ENCODE measurements around the gene EIF2A. TPM values are rescaled to one million over a fixed set of nuclear protein-coding genes. Genes with fewer than 3 reads are reported as not detected.

EIF2A gene
- total RNA-seq, 2 experiments from 2014 or later, result 130 to 136 TPM

GRCh38 chr3:150520408-150520807 lies 26.2 kb upstream of the EIF2A start:
- ATAC-seq (no peak), DNase-seq (no peak)
- Mint-ChIP-seq H3K27me3 (no peaks in the 10 kb centered on the region), H3K9me3 (no peaks in the 10 kb centered on the region), H3K4me3 (no peak overlapping the region), H3K36me3 (ENCODE audit: low read depth) (no peaks in the 10 kb centered on the region), H3K27ac (no peak overlapping the region), H3K4me1 (ENCODE audit: low read depth) (no peaks in the 10 kb centered on the region)
- intact Hi-C loops (cut with micrococcal nuclease), result no loop called here
- POLR2A ChIA-PET, result no interaction called here
- TF ChIP-seq CTCF (IDR thresholded peaks at IDR 0.05), result no peak
- CTCF ChIA-PET, result interaction anchor here (1.6 kb wide), 2 partner anchors 14 to 267 kb away, joined by 3 to 4 read pairs; no protein-coding TSS in a partner anchor

- Mint-ChIP-seq H3K27ac (no peak overlapping the region), H3K36me3 (ENCODE audit: low read depth) (no peaks in the 10 kb centered on the region), H3K4me1 (ENCODE audit: low read depth) (no peaks in the 10 kb centered on the region), H3K27me3 (no peaks in the 10 kb centered on the region), H3K4me3 (no peak overlapping the region), H3K9me3 (no peaks in the 10 kb centered on the region)
- POLR2A ChIA-PET, result no interaction called here
- TF ChIP-seq CTCF (IDR thresholded peaks at IDR 0.05), result no peak
- no peak for DNase-seq
- intact Hi-C loops (cut with micrococcal nuclease), result no loop called here
- ATAC-seq, result no peak
- CTCF ChIA-PET, result interaction anchor here (1.6 kb wide), 1 partner anchor 266 kb away, joined by 4 read pairs; no protein-coding TSS in a partner anchor
Measured at GRCh38 chr3:150521463-150521862, 25.1 kb upstream of the EIF2A start.

- no peaks in the 10 kb centered on the region for H3K36me3 Mint-ChIP-seq (ENCODE audit: low read depth)
- intact Hi-C loops (cut with micrococcal nuclease), result no loop called here
- no peak for TF ChIP-seq CTCF (IDR thresholded peaks at IDR 0.05)
- no peaks in the 10 kb centered on the region for H3K4me1 Mint-ChIP-seq (ENCODE audit: low read depth)
- ATAC-seq (no peak), DNase-seq (no peak)
- CTCF ChIA-PET, result interaction anchor here (1.1 kb wide), 1 partner anchor 264 kb away, joined by 3 read pairs; no protein-coding TSS in a partner anchor
- no peaks in the 10 kb centered on the region for H3K27me3 Mint-ChIP-seq
- H3K9me3 Mint-ChIP-seq, result no peaks in the 10 kb centered on the region
- POLR2A ChIA-PET, result no interaction called here
- H3K27ac Mint-ChIP-seq, result no peak overlapping the region
- no peak overlapping the region for H3K4me3 Mint-ChIP-seq
Measured at GRCh38 chr3:150523538-150523937, 23.0 kb upstream of the EIF2A start.

GRCh38 chr3:150527464-150528255 lies 18.9 kb upstream of the EIF2A start:
- intact Hi-C loops (cut with micrococcal nuclease), result no loop called here
- Mint-ChIP-seq H3K4me1 (ENCODE audit: low read depth) (peaks cover 8% of the 10 kb centered on the region), H3K27me3 (no peaks in the 10 kb centered on the region), H3K9me3 (no peaks in the 10 kb centered on the region), H3K36me3 (ENCODE audit: low read depth) (no peaks in the 10 kb centered on the region), H3K27ac (no peak overlapping the region), H3K4me3 (no peak overlapping the region)
- ATAC-seq, result no peak
- POLR2A ChIA-PET, result no interaction called here
- CTCF ChIA-PET, result interaction anchor here (0.6 to 3.1 kb wide), 9 partner anchors 10 to 337 kb away, joined by 3 to 13 read pairs (median 3); no protein-coding TSS in a partner anchor
- no peak for DNase-seq
- TF ChIP-seq CTCF (IDR thresholded peaks at IDR 0.05), result no peak

- H3K4me1 Mint-ChIP-seq (ENCODE audit: low read depth), result peaks cover 8% of the 10 kb centered on the region
- no peaks in the 10 kb centered on the region for H3K9me3 Mint-ChIP-seq
- no peaks in the 10 kb centered on the region for H3K27me3 Mint-ChIP-seq
- DNase-seq (no peak), ATAC-seq (peak; percentile 28)
- no peak overlapping the region for H3K27ac Mint-ChIP-seq
- CTCF ChIA-PET, result interaction anchor here (0.6 to 3.1 kb wide), 9 partner anchors 9 to 399 kb away, joined by 3 to 13 read pairs (median 3); no protein-coding TSS in a partner anchor
- no peak overlapping the region for H3K4me3 Mint-ChIP-seq
- TF ChIP-seq CTCF (IDR thresholded peaks at IDR 0.05), result peak; percentile 59
- H3K36me3 Mint-ChIP-seq (ENCODE audit: low read depth), result no peaks in the 10 kb centered on the region
- POLR2A ChIA-PET, result no interaction called here
- intact Hi-C loops (cut with micrococcal nuclease), result no loop called here
Measured at GRCh38 chr3:150528354-150528797, 18.2 kb upstream of the EIF2A start.
